ENCODE data around the gene TUBGCP2.

Gene TUBGCP2

DNA sequence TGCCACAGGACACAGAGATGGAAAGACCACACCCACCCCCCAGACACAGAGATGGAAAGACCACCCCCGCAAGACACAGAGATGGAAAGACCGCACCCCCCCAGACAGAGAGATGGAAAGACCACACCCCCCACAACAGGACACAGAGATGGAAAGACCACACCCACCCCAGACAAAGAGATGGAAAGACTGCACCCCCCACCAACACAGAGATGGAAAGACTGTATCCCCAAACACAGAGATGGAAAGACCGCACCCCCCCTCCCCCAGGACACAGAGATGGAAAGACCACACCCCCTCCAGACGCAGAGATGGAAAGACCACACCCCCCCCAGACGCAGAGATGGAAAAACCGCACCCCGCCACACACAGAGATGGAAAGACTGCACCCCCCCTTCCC is 8.1 kb upstream of the TUBGCP2 start:
- TF ChIP-seq, protein P1, sequence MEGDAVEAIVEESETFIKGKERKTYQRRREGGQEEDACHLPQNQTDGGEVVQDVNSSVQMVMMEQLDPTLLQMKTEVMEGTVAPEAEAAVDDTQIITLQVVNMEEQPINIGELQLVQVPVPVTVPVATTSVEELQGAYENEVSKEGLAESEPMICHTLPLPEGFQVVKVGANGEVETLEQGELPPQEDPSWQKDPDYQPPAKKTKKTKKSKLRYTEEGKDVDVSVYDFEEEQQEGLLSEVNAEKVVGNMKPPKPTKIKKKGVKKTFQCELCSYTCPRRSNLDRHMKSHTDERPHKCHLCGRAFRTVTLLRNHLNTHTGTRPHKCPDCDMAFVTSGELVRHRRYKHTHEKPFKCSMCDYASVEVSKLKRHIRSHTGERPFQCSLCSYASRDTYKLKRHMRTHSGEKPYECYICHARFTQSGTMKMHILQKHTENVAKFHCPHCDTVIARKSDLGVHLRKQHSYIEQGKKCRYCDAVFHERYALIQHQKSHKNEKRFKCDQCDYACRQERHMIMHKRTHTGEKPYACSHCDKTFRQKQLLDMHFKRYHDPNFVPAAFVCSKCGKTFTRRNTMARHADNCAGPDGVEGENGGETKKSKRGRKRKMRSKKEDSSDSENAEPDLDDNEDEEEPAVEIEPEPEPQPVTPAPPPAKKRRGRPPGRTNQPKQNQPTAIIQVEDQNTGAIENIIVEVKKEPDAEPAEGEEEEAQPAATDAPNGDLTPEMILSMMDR (IDR thresholded peaks at IDR 0.05) = no peak
- H3K4me3 ChIP-seq (ENCODE audit: low read depth, low read length) = no peak overlapping the region
- no peaks in the 10 kb centered on the region for H3K36me3 ChIP-seq (ENCODE audit: control insufficient read depth, insufficient read depth, low read length)
- H3K9ac ChIP-seq = no peak overlapping the region
- H3K4me2 ChIP-seq (ENCODE audit: low read length) = no peak overlapping the region
- no peaks in the 10 kb centered on the region for H3K9me3 ChIP-seq (ENCODE audit: control insufficient read depth, low read length)
- no peaks in the 10 kb centered on the region for H3K79me2 ChIP-seq
- H3K27ac ChIP-seq = no peak overlapping the region
- H3K4me1 ChIP-seq = peaks cover 3% of the 10 kb centered on the region
- H2AFZ ChIP-seq = no peak overlapping the region
- no peaks in the 10 kb centered on the region for H3K27me3 ChIP-seq (ENCODE audit: control insufficient read depth, insufficient read depth, low read length)

- H3K36me3 ChIP-seq (ENCODE audit: control insufficient read depth, insufficient read depth, low read length) = no peaks in the 10 kb centered on the region
- no peak overlapping the region for H3K4me2 ChIP-seq (ENCODE audit: low read length)
- peaks cover 3% of the 10 kb centered on the region for H3K4me1 ChIP-seq
- H3K27me3 ChIP-seq (ENCODE audit: control insufficient read depth, insufficient read depth, low read length) = no peaks in the 10 kb centered on the region
- TF ChIP-seq, protein P1 (IDR thresholded peaks at IDR 0.05) = no peak
- no peak overlapping the region for H3K9ac ChIP-seq
- no peak overlapping the region for H2AFZ ChIP-seq
- no peaks in the 10 kb centered on the region for H3K9me3 ChIP-seq (ENCODE audit: control insufficient read depth, low read length)
- no peak overlapping the region for H3K27ac ChIP-seq
- no peak overlapping the region for H3K4me3 ChIP-seq (ENCODE audit: low read depth, low read length)
- no peaks in the 10 kb centered on the region for H3K79me2 ChIP-seq
Measured at GRCh38 chr10:133316266-133316665, 7.6 kb upstream of the TUBGCP2 start.

DNA sequence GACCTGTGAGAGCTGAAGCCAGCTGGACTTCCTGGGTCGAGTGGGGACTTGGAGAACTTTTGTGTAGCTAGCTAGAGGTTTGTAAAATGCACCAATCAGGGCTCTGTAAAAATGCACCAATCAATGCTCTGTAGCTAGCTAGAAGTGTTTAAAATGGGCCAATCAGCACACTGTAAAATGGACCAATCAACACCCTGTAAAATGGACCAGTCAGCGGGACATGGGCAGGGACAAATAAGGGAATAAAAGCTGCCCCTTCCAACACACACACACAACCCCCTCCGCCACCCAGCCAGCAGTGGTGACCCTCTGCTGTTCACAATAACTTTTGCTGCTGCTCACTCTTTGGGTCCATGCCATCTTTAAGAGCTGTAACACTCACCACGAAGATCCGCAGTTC is 7.2 kb upstream of the TUBGCP2 start:
- no peaks in the 10 kb centered on the region for H3K27me3 ChIP-seq (ENCODE audit: control insufficient read depth, insufficient read depth, low read length)
- TF ChIP-seq, protein P1 (IDR thresholded peaks at IDR 0.05) = no peak
- peaks cover 3% of the 10 kb centered on the region for H3K4me1 ChIP-seq
- no peak overlapping the region for H3K9ac ChIP-seq
- H3K36me3 ChIP-seq (ENCODE audit: control insufficient read depth, insufficient read depth, low read length) = no peaks in the 10 kb centered on the region
- no peak overlapping the region for H2AFZ ChIP-seq
- H3K4me3 ChIP-seq (ENCODE audit: low read depth, low read length) = no peak overlapping the region
- H3K79me2 ChIP-seq = no peaks in the 10 kb centered on the region
- no peak overlapping the region for H3K27ac ChIP-seq
- H3K4me2 ChIP-seq (ENCODE audit: low read length) = no peak overlapping the region
- H3K9me3 ChIP-seq (ENCODE audit: control insufficient read depth, low read length) = no peaks in the 10 kb centered on the region

- no peaks in the 10 kb centered on the region for H3K27me3 ChIP-seq (ENCODE audit: control insufficient read depth, insufficient read depth, low read length)
- peaks cover 3% of the 10 kb centered on the region for H3K4me1 ChIP-seq
- H3K4me3 ChIP-seq (ENCODE audit: low read depth, low read length) = no peak overlapping the region
- no peaks in the 10 kb centered on the region for H3K9me3 ChIP-seq (ENCODE audit: control insufficient read depth, low read length)
- H3K9ac ChIP-seq = no peak overlapping the region
- H3K36me3 ChIP-seq (ENCODE audit: control insufficient read depth, insufficient read depth, low read length) = no peaks in the 10 kb centered on the region
- no peaks in the 10 kb centered on the region for H3K79me2 ChIP-seq
- no peak overlapping the region for H3K4me2 ChIP-seq (ENCODE audit: low read length)
- H2AFZ ChIP-seq = no peak overlapping the region
- TF ChIP-seq, protein P1 (IDR thresholded peaks at IDR 0.05) = no peak
- no peak overlapping the region for H3K27ac ChIP-seq
Measured at GRCh38 chr10:133314911-133315310, 6.2 kb upstream of the TUBGCP2 start.

DNA sequence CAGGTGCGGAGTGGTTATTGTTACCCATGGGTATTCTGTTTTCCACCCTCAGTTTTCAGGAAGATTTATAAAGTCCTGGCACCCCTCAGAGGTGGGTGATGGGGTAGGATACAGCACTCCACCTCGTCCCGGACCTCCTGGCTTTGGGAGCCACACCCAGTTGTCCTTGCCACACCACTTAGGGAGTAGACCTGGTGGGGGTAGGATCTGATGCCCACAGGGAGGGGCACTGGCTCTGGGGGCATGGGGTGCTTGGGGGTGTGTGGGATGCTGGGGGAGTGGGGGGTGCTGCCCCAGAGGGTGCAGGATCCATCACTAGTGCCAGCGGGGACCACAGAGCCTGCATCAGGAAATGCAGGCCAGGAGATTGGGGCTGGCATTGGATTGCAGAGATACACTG is 4.5 kb upstream of the TUBGCP2 start:
- no peak overlapping the region for H3K27ac ChIP-seq
- no peaks in the 10 kb centered on the region for H3K4me1 ChIP-seq
- H3K4me3 ChIP-seq (ENCODE audit: low read depth, low read length) = no peak overlapping the region
- no peaks in the 10 kb centered on the region for H3K36me3 ChIP-seq (ENCODE audit: control insufficient read depth, insufficient read depth, low read length)
- no peaks in the 10 kb centered on the region for H3K79me2 ChIP-seq
- H3K9me3 ChIP-seq (ENCODE audit: control insufficient read depth, low read length) = no peaks in the 10 kb centered on the region
- no peak overlapping the region for H2AFZ ChIP-seq
- H3K27me3 ChIP-seq (ENCODE audit: control insufficient read depth, insufficient read depth, low read length) = no peaks in the 10 kb centered on the region
- no peak overlapping the region for H3K9ac ChIP-seq
- H3K4me2 ChIP-seq (ENCODE audit: low read length) = no peak overlapping the region
- TF ChIP-seq, protein P1 (IDR thresholded peaks at IDR 0.05) = no peak

All from parathyroid adenoma (tissue), 2 donors.